ENCODE results near the gene RPS8. TPM values are rescaled to one million over a fixed set of nuclear protein-coding genes. Genes with fewer than 3 reads are reported as not detected.
"Not testable (repeated sequence)": the region's sequence is repeated elsewhere in the genome, so short reads cannot be mapped to it uniquely, and the experiment has no call there.

Gene RPS8
- total and polyA plus RNA-seq, 8 donors: 322 to 3,429 (median 2,146) TPM

DNA sequence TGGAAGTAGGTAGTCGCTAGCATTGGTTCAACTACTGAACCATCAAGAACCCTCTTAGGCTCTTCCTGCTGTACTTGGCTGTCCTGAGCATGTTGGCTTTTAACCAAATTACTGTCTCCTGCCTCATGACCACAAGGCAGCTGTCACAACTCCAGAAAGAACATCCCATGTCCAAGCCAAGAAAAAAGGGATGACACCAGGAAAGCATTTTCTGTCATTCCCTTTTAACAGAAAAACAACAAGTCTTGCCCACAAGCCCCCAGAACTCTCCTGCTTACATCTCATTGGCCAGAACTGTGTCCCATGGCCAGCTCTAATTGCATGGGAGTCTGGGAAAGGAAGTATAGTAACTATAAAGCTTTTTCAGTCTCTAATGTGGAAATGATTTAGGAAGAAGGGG is 42.0 kb upstream of the RPS8 start:
- TF ChIP-seq POLR2AphosphoS5 (IDR thresholded peaks at IDR 0.05) (no peak), EP300 (IDR thresholded peaks at IDR 0.05) (no peak), POLR2A (IDR thresholded peaks at IDR 0.05) (no peak)
- TF ChIP-seq, protein P1, sequence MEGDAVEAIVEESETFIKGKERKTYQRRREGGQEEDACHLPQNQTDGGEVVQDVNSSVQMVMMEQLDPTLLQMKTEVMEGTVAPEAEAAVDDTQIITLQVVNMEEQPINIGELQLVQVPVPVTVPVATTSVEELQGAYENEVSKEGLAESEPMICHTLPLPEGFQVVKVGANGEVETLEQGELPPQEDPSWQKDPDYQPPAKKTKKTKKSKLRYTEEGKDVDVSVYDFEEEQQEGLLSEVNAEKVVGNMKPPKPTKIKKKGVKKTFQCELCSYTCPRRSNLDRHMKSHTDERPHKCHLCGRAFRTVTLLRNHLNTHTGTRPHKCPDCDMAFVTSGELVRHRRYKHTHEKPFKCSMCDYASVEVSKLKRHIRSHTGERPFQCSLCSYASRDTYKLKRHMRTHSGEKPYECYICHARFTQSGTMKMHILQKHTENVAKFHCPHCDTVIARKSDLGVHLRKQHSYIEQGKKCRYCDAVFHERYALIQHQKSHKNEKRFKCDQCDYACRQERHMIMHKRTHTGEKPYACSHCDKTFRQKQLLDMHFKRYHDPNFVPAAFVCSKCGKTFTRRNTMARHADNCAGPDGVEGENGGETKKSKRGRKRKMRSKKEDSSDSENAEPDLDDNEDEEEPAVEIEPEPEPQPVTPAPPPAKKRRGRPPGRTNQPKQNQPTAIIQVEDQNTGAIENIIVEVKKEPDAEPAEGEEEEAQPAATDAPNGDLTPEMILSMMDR (IDR thresholded peaks at IDR 0.05): no peak
- peaks cover 7 to 30% (median 18%) of the 10 kb centered on the region in 4 donors for H3K4me1 ChIP-seq
- peak overlapping the region in 3 of 5 donors; percentile 34 to 49 (median 47) for H3K27ac ChIP-seq
- no peaks in the 10 kb centered on the region for H3K9me3 ChIP-seq
- intact Hi-C loops (cut with DNase I; ENCODE audit: low total_unique reads): no loop called here
- no peaks in the 10 kb centered on the region for H3K27me3 ChIP-seq
- no peak overlapping the region for H3K4me3 ChIP-seq
- DNase-seq: peak in 1 of 2 donors; percentile 54
- 25 to 61% (median 55%) methylated on average over 1 of the region's 1 CpG for WGBS, 5 donors
- no peaks in the 10 kb centered on the region for H3K36me3 ChIP-seq

DNA sequence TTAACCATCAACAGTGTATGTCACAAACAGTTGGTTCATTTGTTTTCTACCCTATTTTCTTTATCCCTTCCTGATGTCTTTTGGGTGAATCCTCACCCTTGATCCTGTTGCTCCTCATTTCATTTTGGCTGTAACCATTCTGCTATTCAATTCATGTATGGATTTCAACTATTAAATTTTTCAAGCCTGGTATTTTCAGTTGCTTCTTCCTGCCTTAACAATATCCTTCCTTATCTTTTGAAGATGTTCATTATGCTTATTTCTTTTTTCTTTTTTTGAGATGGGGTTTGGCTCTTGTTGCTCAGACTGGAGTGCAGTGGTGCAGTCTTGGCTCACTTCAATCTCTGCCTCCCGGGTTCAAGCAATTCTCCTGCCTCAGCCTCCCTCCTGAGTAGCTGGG is 41.6 kb upstream of the RPS8 start:
- Histone ChIP-seq H3K4me1 (peaks cover 7 to 30% (median 18%) of the 10 kb centered on the region in 4 donors), H3K27ac (peak overlapping the region in 3 of 5 donors; percentile 34 to 49 (median 47)), H3K27me3 (no peaks in the 10 kb centered on the region), H3K4me3 (no peak overlapping the region), H3K9me3 (no peaks in the 10 kb centered on the region), H3K36me3 (no peaks in the 10 kb centered on the region)
- intact Hi-C loops (cut with DNase I; ENCODE audit: low total_unique reads): no loop called here
- TF ChIP-seq, protein P1 (IDR thresholded peaks at IDR 0.05): no peak
- TF ChIP-seq POLR2AphosphoS5 (IDR thresholded peaks at IDR 0.05): no peak
- no peak for TF ChIP-seq POLR2A (IDR thresholded peaks at IDR 0.05)
- TF ChIP-seq EP300 (IDR thresholded peaks at IDR 0.05): no peak
- 60 to 91% (median 76%) methylated on average over 1 of the region's 1 CpG for WGBS, 5 donors
- no peak for DNase-seq

DNA sequence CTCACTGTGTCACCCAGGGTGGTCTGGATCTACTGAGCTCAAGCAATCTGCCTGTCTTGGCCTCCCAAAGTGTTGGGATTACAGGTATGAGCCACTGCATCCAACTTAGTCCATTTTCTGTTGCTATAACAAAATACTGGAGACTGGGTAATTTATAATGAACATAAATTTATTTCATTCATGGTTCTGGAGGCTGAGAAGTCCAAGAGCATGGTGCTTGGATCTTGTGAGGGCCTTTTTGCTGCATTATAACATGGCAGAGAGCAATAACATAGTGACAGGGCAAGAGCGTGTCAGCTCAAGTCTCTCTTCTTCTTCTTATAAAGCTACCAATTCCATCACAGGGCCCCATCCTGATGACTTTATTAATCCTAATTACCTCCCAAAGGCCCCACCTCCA is 39.3 kb upstream of the RPS8 start:
- WGBS, 5 donors: 94 to 100% (median 96%) methylated on average over 1 of the region's 1 CpG
- Histone ChIP-seq H3K27me3 (no peaks in the 10 kb centered on the region), H3K9me3 (no peaks in the 10 kb centered on the region), H3K4me1 (peaks cover 6 to 28% (median 9%) of the 10 kb centered on the region in 4 donors), H3K27ac (no peak overlapping the region), H3K36me3 (no peaks in the 10 kb centered on the region), H3K4me3 (no peak overlapping the region)
- TF ChIP-seq EP300 (IDR thresholded peaks at IDR 0.05) (no peak), POLR2A (IDR thresholded peaks at IDR 0.05) (no peak), POLR2AphosphoS5 (IDR thresholded peaks at IDR 0.05) (no peak)
- TF ChIP-seq, protein P1 (IDR thresholded peaks at IDR 0.05): no peak
- DNase-seq: no peak
- intact Hi-C loops (cut with DNase I; ENCODE audit: low total_unique reads): no loop called here

DNA sequence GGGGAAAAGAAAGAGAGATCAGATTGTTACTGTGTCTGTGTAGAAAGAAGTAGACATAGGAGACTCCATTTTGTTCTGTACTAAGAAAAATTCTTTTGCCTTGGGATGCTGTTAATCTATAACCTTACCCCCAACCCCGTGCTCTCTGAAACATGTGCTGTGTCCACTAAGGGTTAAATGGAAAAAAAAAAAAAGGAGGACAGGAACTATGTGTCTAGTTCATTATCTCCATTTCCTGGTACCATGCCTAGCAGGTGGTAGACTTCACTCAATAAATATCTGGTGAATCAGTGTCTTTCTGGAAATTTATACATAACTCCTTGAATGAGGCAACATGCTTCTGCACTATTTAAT is 36.4 kb upstream of the RPS8 start:
- H3K36me3 ChIP-seq; intact Hi-C loops (cut with DNase I; ENCODE audit: low total_unique reads); DNase-seq; H3K9me3 ChIP-seq; H3K27me3 ChIP-seq: not testable (repeated sequence)
- Histone ChIP-seq H3K27ac (peak overlapping the region in 4 of 5 donors; percentile 78 to 92 (median 88)), H3K4me3 (peak overlapping the region; percentile 47 to 53 (median 50)), H3K4me1 (peaks cover 6 to 20% (median 9%) of the 10 kb centered on the region in 4 donors)
- WGBS, 5 donors: 50 to 79% (median 59%) methylated on average over 1 of the region's 1 CpG

DNA sequence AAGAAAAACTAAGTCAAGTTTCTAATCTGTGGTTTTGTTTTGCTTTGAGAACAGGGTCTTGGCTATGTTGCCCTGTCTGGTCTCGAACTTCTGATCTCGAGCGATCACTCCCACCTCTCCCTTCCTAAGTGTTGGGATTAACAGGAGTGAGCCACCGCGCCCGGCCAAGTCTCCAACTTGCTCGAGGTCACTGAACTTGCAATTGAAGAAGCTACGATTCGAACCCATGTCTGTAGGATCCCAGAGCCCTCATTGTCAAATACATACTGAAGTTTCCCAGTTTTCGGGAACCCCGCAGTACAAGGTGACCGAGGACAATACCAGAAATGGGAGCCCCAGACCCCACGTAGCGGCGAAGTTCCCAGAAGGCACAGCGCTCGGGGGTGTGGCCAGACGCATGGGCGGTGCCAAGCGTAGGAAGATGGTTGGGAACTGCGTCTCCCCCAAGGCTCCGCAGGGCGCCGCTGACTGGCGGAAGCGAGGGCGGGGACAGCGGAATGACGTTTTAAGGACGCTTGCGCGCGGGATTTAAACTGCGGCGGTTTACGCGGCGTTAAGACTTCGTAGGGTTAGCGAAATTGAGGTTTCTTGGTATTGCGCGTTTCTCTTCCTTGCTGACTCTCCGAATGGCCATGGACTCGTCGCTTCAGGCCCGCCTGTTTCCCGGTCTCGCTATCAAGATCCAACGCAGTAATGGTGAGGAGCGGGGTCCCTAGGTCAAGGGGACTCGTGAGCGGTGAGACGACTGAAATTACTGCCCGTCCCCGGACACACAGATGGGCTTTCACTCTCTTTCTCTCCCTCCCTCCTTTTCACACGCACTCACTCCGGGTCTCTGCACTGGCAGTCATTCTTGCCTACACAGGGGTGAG is 35.8 kb upstream of the RPS8 start, which contains the start of gene KIF2C:
Gene KIF2C (plus strand): TSS at position 531 of the 872 bp plus-strand sequence. CDS start 96 bp downstream, at position 627.
- Histone ChIP-seq H3K4me3 (peak within 1 kb of the TSS; percentile 47 to 53 (median 50)), H3K36me3 (no peaks in the 10 kb centered on the region), H3K27me3 (no peaks in the 10 kb centered on the region), H3K27ac (peak within 1 kb of the TSS; percentile 43 to 92 (median 87)), H3K9me3 (no peaks in the 10 kb centered on the region), H3K4me1 (peaks cover 6 to 20% (median 9%) of the 10 kb centered on the region in 4 donors)
- intact Hi-C loops (cut with DNase I; ENCODE audit: low total_unique reads): no loop called here
- TF ChIP-seq POLR2A (IDR thresholded peaks at IDR 0.05) (peak in 2 of 4 donors; percentile 16 to 18), EP300 (IDR thresholded peaks at IDR 0.05) (no peak), POLR2AphosphoS5 (IDR thresholded peaks at IDR 0.05) (peak; percentile 89 to 98 (median 91))
- TF ChIP-seq, protein P1 (IDR thresholded peaks at IDR 0.05): peak in 1 of 7 experiments; percentile 18
- WGBS, 5 donors: 0 to 1% (median 1%) methylated on average over 56 to 57 of the region's 57 CpGs
- peak; percentile 97 to 99 for DNase-seq
